GM12801 (cell line): ENCODE measurements around the gene MBL2.

Experiments
- CTCF ChIP-seq: IDR thresholded peaks from one replicate; pipeline ENCODE4 v1.5.1; 2011; ENCODE audit warnings: control low read depth; ENCODE audit not compliant: insufficient read length; ENCODE audit errors: extremely low read depth

MBL2 gene

GRCh38 chr10:52779541-52780390, 7.2 kb upstream of the MBL2 start:
- TF ChIP-seq CTCF: no peak

GRCh38 chr10:52778511-52779392, 6.2 kb upstream of the MBL2 start:
- no peak for TF ChIP-seq CTCF

GRCh38 chr10:52777414-52777813, 4.8 kb upstream of the MBL2 start:
- no peak for TF ChIP-seq CTCF

GRCh38 chr10:52776471-52776903, 3.9 kb upstream of the MBL2 start:
- no peak for TF ChIP-seq CTCF

- TF ChIP-seq CTCF: no peak
These were observed 2.6 kb upstream of the MBL2 start for GRCh38 chr10:52775132-52775647.

- no peak for TF ChIP-seq CTCF
These were observed 2.1 kb upstream of the MBL2 start for GRCh38 chr10:52774600-52775106.

- no peak for TF ChIP-seq CTCF
These were observed 1.6 kb upstream of the MBL2 start for GRCh38 chr10:52774182-52774581.
